G401 (cell line): Measurements from ENCODE around the gene MRPS23. TPM values are rescaled to one million over a fixed set of nuclear protein-coding genes. Genes with fewer than 3 reads are reported as not detected.
A peak's percentile ranks its signal among the peaks of the same experiment; 100 is the strongest.

Experiments
- DNase-seq: peaks from one replicate; pipeline ENCODE4 v3.0.0-alpha.2; 2015; ENCODE audit warnings: low spot score
- in situ Hi-C: cut with HindIII; loops from 2 replicates; pipeline ENCODE4 v1.10.0; 2016; ENCODE audit warnings: low sequenced_read_pairs, mixed read lengths
- total RNA-seq: library from RNA; depleted of rRNA; stranded (reverse); fragments of >200 nt; shearing (Covaris generic); gene quantifications from 2 replicates; pipeline ENCODE4 v1.2.3, GENCODE V29; 2014

MRPS23 gene
- total RNA-seq, 1 experiment from 2014 or later, result 60.7 TPM

GRCh38 chr17:57868007-57868909, 18.4 kb upstream of the MRPS23 start:
- in situ Hi-C loops, result no loop called here
- DNase-seq, result no peak

- in situ Hi-C loops, result no loop called here
- no peak for DNase-seq
Observed at GRCh38 chr17:57867126-57867525, 17.3 kb upstream of the MRPS23 start.

- no peak for DNase-seq
- in situ Hi-C loops, result no loop called here
Observed at GRCh38 chr17:57866723-57867122, 16.9 kb upstream of the MRPS23 start.

- in situ Hi-C loops, result no loop called here
- DNase-seq, result no peak
Observed at GRCh38 chr17:57866319-57866718, 16.5 kb upstream of the MRPS23 start.

GRCh38 chr17:57864273-57864672, 14.4 kb upstream of the MRPS23 start:
- in situ Hi-C loops, result no loop called here

GRCh38 chr17:57862694-57863667, 13.1 kb upstream of the MRPS23 start:
- DNase-seq, result no peak
- in situ Hi-C loops, result no loop called here

More at GRCh38 chr17:57864273-57864672, 14.4 kb upstream of the MRPS23 start:
- DNase-seq, result no peak

- no peak for DNase-seq
- in situ Hi-C loops, result no loop called here
Observed at GRCh38 chr17:57861790-57862693, 12.2 kb upstream of the MRPS23 start.

- in situ Hi-C loops, result no loop called here
- DNase-seq, result peak; percentile 34
Observed at GRCh38 chr17:57861000-57861789, 11.4 kb upstream of the MRPS23 start.

- no peak for DNase-seq
- in situ Hi-C loops, result no loop called here
Observed at GRCh38 chr17:57860414-57860999, 10.7 kb upstream of the MRPS23 start.

- DNase-seq, result no peak
- in situ Hi-C loops, result loop anchor here (5.0 kb wide), 2 partner anchors 67 to 132 kb away; no protein-coding TSS in a partner anchor
Observed at GRCh38 chr17:57859601-57860413, 10.0 kb upstream of the MRPS23 start.

GRCh38 chr17:57858838-57859237, 9.0 kb upstream of the MRPS23 start:
- no peak for DNase-seq
- in situ Hi-C loops, result loop anchor here (5.0 kb wide), 2 partner anchors 68 to 133 kb away; no protein-coding TSS in a partner anchor

GRCh38 chr17:57856792-57857620, 7.2 kb upstream of the MRPS23 start:
- no peak for DNase-seq

GRCh38 chr17:57855391-57856035, 5.7 kb upstream of the MRPS23 start:
- in situ Hi-C loops, result loop anchor here (5.0 kb wide), 2 partner anchors 72 to 137 kb away; no protein-coding TSS in a partner anchor
- DNase-seq, result no peak

More at GRCh38 chr17:57856792-57857620, 7.2 kb upstream of the MRPS23 start:
- in situ Hi-C loops, result loop anchor here (5.0 kb wide), 2 partner anchors 70 to 135 kb away; no protein-coding TSS in a partner anchor

GRCh38 chr17:57853695-57854094, 3.9 kb upstream of the MRPS23 start:
- peak; percentile 69 for DNase-seq
- in situ Hi-C loops, result no loop called here

- in situ Hi-C loops, result no loop called here
- DNase-seq, result no peak
Observed at GRCh38 chr17:57852955-57853328, 3.1 kb upstream of the MRPS23 start.
